ENCODE data around the gene ADM.
A peak's percentile ranks its signal among the peaks of the same experiment; 100 is the strongest.

Gene ADM

DNA sequence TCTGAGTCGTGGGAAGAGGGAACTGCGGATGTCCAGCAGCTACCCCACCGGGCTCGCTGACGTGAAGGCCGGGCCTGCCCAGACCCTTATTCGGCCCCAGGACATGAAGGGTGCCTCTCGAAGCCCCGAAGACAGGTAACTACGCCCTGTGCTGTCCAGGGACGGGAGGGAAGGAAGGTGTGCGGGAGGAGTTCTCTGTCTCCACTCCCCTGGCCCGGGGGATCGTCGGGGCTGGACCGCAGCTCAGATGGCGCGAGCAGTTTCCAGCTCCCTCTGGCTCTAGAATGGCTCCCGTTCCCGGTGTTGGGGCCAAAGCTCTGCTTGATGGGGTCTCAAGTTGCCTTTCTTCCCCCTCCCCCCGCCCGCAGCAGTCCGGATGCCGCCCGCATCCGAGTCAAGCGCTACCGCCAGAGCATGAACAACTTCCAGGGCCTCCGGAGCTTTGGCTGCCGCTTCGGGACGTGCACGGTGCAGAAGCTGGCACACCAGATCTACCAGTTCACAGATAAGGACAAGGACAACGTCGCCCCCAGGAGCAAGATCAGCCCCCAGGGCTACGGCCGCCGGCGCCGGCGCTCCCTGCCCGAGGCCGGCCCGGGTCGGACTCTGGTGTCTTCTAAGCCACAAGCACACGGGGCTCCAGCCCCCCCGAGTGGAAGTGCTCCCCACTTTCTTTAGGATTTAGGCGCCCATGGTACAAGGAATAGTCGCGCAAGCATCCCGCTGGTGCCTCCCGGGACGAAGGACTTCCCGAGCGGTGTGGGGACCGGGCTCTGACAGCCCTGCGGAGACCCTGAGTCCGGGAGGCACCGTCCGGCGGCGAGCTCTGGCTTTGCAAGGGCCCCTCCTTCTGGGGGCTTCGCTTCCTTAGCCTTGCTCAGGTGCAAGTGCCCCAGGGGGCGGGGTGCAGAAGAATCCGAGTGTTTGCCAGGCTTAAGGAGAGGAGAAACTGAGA lies 1.4 kb downstream of the ADM start:
- Histone ChIP-seq H3K14ac (ENCODE audit: low read length) (peak overlapping the region; percentile 72), H2AK5ac (ENCODE audit: low read length) (peak overlapping the region; percentile 49), H4K91ac (ENCODE audit: low read depth, low read length) (peak overlapping the region; percentile 71), H3K4me2 (ENCODE audit: low read length) (peak overlapping the region; percentile 86), H4K12ac (ENCODE audit: low read depth, low read length) (peak overlapping the region; percentile 27), H3K9me3 (ENCODE audit: insufficient read depth, low read depth, low read length) (no peaks in the 10 kb centered on the region), H3K79me1 (ENCODE audit: low read length) (peaks cover 46% of the 10 kb centered on the region), H4K8ac (ENCODE audit: low read depth, low read length) (peak overlapping the region; percentile 51), H2BK120ac (ENCODE audit: insufficient read depth, low read length, poor library complexity) (peak overlapping the region; percentile 50), H3K4me1 (ENCODE audit: control insufficient read depth in 1 of 2, insufficient read depth in 2 of 2, low read length in 2 of 2) (peaks cover 5 to 10% of the 10 kb centered on the region in 2 experiments), H3K23ac (ENCODE audit: low read length) (no peak overlapping the region), H3K4ac (ENCODE audit: low read depth, low read length) (peak overlapping the region; percentile 75), H3K4me3 (ENCODE audit: low read depth, low read length) (peak overlapping the region; percentile 71), H2AFZ (ENCODE audit: insufficient read depth, low read length, poor library complexity) (peak overlapping the region; percentile 48), H3K27me3 (ENCODE audit: insufficient read depth, low read length) (no peaks in the 10 kb centered on the region), H3K36me3 (ENCODE audit: control insufficient read depth in 1 of 2, insufficient read depth in 2 of 2, low read length in 2 of 2) (no peaks in the 10 kb centered on the region), H3K79me2 (ENCODE audit: control insufficient read depth, insufficient read depth, low read length, poor library complexity) (peaks cover 36% of the 10 kb centered on the region), H2BK5ac (ENCODE audit: low read depth, low read length, poor library complexity) (peak overlapping the region; percentile 62), H3K18ac (ENCODE audit: low read length) (peak overlapping the region; percentile 82), H3K27ac (ENCODE audit: low read depth, low read length) (peak overlapping the region; percentile 64), H3K9ac (ENCODE audit: low read length) (peak overlapping the region; percentile 36), H2BK12ac (ENCODE audit: low read length) (peak overlapping the region; percentile 68)
- WGBS (ENCODE audit: extremely low coverage, insufficient coverage, insufficient read length), result no CpG with 5 or more reads among the region's 65 CpGs
- DNase-seq, result peak; percentile 58 to 72

DNA sequence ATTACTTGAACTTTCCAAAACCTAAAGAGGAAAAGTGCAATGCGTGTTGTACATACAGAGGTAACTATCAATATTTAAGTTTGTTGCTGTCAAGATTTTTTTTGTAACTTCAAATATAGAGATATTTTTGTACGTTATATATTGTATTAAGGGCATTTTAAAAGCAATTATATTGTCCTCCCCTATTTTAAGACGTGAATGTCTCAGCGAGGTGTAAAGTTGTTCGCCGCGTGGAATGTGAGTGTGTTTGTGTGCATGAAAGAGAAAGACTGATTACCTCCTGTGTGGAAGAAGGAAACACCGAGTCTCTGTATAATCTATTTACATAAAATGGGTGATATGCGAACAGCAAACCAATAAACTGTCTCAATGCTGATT lies 2.1 kb downstream of the ADM start:
- Histone ChIP-seq H2BK5ac (ENCODE audit: low read depth, low read length, poor library complexity) (peak overlapping the region; percentile 36), H3K4me3 (ENCODE audit: low read depth, low read length) (peak overlapping the region; percentile 71), H3K14ac (ENCODE audit: low read length) (peak overlapping the region; percentile 70), H3K9ac (ENCODE audit: low read length) (no peak overlapping the region), H4K8ac (ENCODE audit: low read depth, low read length) (no peak overlapping the region), H3K9me3 (ENCODE audit: insufficient read depth, low read depth, low read length) (no peaks in the 10 kb centered on the region), H2AK5ac (ENCODE audit: low read length) (no peak overlapping the region), H3K18ac (ENCODE audit: low read length) (peak overlapping the region; percentile 64), H2AFZ (ENCODE audit: insufficient read depth, low read length, poor library complexity) (no peak overlapping the region), H3K27me3 (ENCODE audit: insufficient read depth, low read length) (no peaks in the 10 kb centered on the region), H3K79me1 (ENCODE audit: low read length) (peaks cover 46% of the 10 kb centered on the region), H3K23ac (ENCODE audit: low read length) (no peak overlapping the region), H3K79me2 (ENCODE audit: control insufficient read depth, insufficient read depth, low read length, poor library complexity) (peaks cover 36% of the 10 kb centered on the region), H2BK120ac (ENCODE audit: insufficient read depth, low read length, poor library complexity) (no peak overlapping the region), H4K12ac (ENCODE audit: low read depth, low read length) (no peak overlapping the region), H3K27ac (ENCODE audit: low read depth, low read length) (peak overlapping the region; percentile 72), H4K91ac (ENCODE audit: low read depth, low read length) (peak overlapping the region; percentile 29), H3K36me3 (ENCODE audit: control insufficient read depth in 1 of 2, insufficient read depth in 2 of 2, low read length in 2 of 2) (no peaks in the 10 kb centered on the region), H2BK12ac (ENCODE audit: low read length) (no peak overlapping the region), H3K4me1 (ENCODE audit: control insufficient read depth in 1 of 2, insufficient read depth in 2 of 2, low read length in 2 of 2) (peaks cover 5 to 10% of the 10 kb centered on the region in 2 experiments), H3K4ac (ENCODE audit: low read depth, low read length) (peak overlapping the region; percentile 75), H3K4me2 (ENCODE audit: low read length) (peak overlapping the region; percentile 92)
- no CpG with 5 or more reads among the region's 9 CpGs for WGBS (ENCODE audit: extremely low coverage, insufficient coverage, insufficient read length)
- DNase-seq, result no peak

DNA sequence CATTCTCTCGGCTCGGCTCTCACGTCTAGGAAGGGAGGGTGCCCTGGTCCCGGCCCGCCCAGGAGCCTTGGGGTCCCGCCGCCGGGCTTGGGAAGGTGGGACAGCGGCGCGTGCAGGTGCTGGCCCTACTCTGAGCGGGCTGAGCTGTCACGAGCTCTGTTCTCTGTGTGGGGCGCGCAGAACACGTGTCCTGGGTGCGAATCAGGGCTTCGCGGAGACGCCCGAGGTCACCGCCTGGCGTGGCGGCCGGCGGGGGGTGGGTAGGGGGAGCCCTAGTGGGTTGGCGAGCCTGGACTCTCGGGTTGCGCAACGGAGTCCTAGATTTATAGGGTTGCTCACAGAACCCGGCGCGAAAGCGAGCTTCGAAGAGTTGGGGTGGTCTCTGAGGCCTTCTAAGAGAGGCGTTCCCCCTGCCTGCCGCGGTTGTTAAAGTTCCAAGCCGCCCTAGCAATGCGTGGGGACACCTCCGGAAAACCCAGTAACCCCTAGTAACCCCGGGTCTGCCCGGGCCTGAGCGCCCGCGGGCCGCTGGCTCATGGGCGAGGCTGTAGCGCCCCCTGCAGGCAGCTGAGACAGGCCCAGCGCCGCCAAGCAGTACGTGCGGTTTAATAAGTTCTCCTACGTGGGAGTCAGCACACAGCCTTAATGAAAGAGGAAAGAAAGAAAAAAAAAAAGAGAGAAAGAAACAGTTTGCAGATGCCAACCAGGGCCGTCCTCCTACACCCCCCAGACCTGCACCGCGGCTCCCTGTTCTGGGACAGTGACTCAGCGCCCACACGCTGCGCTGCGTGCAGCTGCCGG lies 2.7 kb downstream of the ADM start:
- Histone ChIP-seq H3K4me2 (ENCODE audit: low read length) (peak overlapping the region; percentile 92), H3K79me1 (ENCODE audit: low read length) (peaks cover 43% of the 10 kb centered on the region), H4K8ac (ENCODE audit: low read depth, low read length) (peak overlapping the region; percentile 58), H2BK12ac (ENCODE audit: low read length) (peak overlapping the region; percentile 62), H2BK120ac (ENCODE audit: insufficient read depth, low read length, poor library complexity) (peak overlapping the region; percentile 52), H3K9ac (ENCODE audit: low read length) (peak overlapping the region; percentile 62), H4K91ac (ENCODE audit: low read depth, low read length) (peak overlapping the region; percentile 71), H2AFZ (ENCODE audit: insufficient read depth, low read length, poor library complexity) (peak overlapping the region; percentile 40), H3K4me1 (ENCODE audit: control insufficient read depth in 1 of 2, insufficient read depth in 2 of 2, low read length in 2 of 2) (peaks cover 5 to 7% of the 10 kb centered on the region in 2 experiments), H3K36me3 (ENCODE audit: control insufficient read depth in 1 of 2, insufficient read depth in 2 of 2, low read length in 2 of 2) (no peaks in the 10 kb centered on the region), H4K12ac (ENCODE audit: low read depth, low read length) (no peak overlapping the region), H2BK5ac (ENCODE audit: low read depth, low read length, poor library complexity) (peak overlapping the region; percentile 15), H3K4me3 (ENCODE audit: low read depth, low read length) (peak overlapping the region; percentile 66), H3K27me3 (ENCODE audit: insufficient read depth, low read length) (no peaks in the 10 kb centered on the region), H3K14ac (ENCODE audit: low read length) (peak overlapping the region; percentile 70), H3K18ac (ENCODE audit: low read length) (peak overlapping the region; percentile 64), H3K27ac (ENCODE audit: low read depth, low read length) (peak overlapping the region; percentile 72), H3K79me2 (ENCODE audit: control insufficient read depth, insufficient read depth, low read length, poor library complexity) (peaks cover 33% of the 10 kb centered on the region), H3K4ac (ENCODE audit: low read depth, low read length) (peak overlapping the region; percentile 6), H3K23ac (ENCODE audit: low read length) (no peak overlapping the region), H3K9me3 (ENCODE audit: insufficient read depth, low read depth, low read length) (no peaks in the 10 kb centered on the region), H2AK5ac (ENCODE audit: low read length) (no peak overlapping the region)
- WGBS (ENCODE audit: extremely low coverage, insufficient coverage, insufficient read length), result no CpG with 5 or more reads among the region's 62 CpGs
- DNase-seq, result peak; percentile 92

DNA sequence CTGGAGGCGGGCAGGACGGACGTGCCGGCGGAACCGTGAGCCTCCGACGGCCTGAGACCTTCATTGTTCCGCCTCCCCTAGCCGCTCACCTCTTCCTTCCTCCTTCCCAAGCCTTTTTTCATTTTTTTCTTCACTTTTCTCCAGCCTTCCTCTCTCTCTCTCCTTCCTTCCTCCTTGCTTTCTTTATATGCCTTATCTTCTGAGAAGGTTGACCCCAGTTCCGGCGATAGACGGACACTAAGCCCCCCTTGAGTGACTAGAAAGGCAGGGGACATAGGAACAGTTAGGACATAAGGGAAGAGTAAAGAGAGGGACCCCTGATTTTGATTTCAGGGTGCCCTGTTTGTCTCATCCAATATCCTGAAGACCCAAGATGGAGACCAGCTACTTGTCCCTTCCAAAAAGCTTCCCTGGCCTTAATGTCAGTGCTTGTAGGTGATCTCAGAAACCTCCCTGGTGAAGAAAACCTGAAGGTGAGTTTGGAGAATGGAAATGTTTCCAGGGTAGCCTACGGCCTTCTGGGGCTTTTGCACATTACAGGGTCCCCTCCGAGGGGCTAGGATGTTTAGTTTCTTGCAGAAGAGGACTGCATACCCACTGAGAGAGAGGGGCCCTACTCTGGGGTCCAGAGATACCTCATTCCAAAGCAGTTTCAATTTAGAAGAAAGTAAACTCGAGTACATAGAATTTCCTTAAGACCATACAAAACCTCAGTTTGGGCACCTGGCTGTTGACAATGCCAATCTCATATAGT lies 3.5 kb downstream of the ADM start:
- DNase-seq, result peak; percentile 38 to 62
- Histone ChIP-seq H3K27me3 (ENCODE audit: insufficient read depth, low read length) (no peaks in the 10 kb centered on the region), H3K18ac (ENCODE audit: low read length) (no peak overlapping the region), H4K91ac (ENCODE audit: low read depth, low read length) (peak overlapping the region; percentile 39), H2BK5ac (ENCODE audit: low read depth, low read length, poor library complexity) (peak overlapping the region; percentile 51), H3K36me3 (ENCODE audit: control insufficient read depth in 1 of 2, insufficient read depth in 2 of 2, low read length in 2 of 2) (no peaks in the 10 kb centered on the region), H2AFZ (ENCODE audit: insufficient read depth, low read length, poor library complexity) (peak overlapping the region; percentile 38), H3K79me2 (ENCODE audit: control insufficient read depth, insufficient read depth, low read length, poor library complexity) (peaks cover 26% of the 10 kb centered on the region), H3K4me2 (ENCODE audit: low read length) (peak overlapping the region; percentile 92), H3K14ac (ENCODE audit: low read length) (peak overlapping the region; percentile 61), H3K4me3 (ENCODE audit: low read depth, low read length) (peak overlapping the region; percentile 66), H3K9ac (ENCODE audit: low read length) (no peak overlapping the region), H3K27ac (ENCODE audit: low read depth, low read length) (peak overlapping the region; percentile 72), H3K4ac (ENCODE audit: low read depth, low read length) (no peak overlapping the region), H3K4me1 (ENCODE audit: control insufficient read depth in 1 of 2, insufficient read depth in 2 of 2, low read length in 2 of 2) (peaks cover 5 to 7% of the 10 kb centered on the region in 2 experiments), H3K79me1 (ENCODE audit: low read length) (peaks cover 35% of the 10 kb centered on the region), H2AK5ac (ENCODE audit: low read length) (no peak overlapping the region), H4K8ac (ENCODE audit: low read depth, low read length) (no peak overlapping the region), H2BK120ac (ENCODE audit: insufficient read depth, low read length, poor library complexity) (peak overlapping the region; percentile 20), H2BK12ac (ENCODE audit: low read length) (peak overlapping the region; percentile 62), H3K23ac (ENCODE audit: low read length) (no peak overlapping the region), H3K9me3 (ENCODE audit: insufficient read depth, low read depth, low read length) (no peaks in the 10 kb centered on the region), H4K12ac (ENCODE audit: low read depth, low read length) (no peak overlapping the region)
- WGBS (ENCODE audit: extremely low coverage, insufficient coverage, insufficient read length), result no CpG with 5 or more reads among the region's 16 CpGs

Data from trophoblast cell (in vitro differentiated cells and primary cell).